ENCODE data around the gene COPS3.

Gene COPS3
- 26.3 to 88.2 (median 57.8) reads per million in 17 experiments for total RNA-seq

DNA sequence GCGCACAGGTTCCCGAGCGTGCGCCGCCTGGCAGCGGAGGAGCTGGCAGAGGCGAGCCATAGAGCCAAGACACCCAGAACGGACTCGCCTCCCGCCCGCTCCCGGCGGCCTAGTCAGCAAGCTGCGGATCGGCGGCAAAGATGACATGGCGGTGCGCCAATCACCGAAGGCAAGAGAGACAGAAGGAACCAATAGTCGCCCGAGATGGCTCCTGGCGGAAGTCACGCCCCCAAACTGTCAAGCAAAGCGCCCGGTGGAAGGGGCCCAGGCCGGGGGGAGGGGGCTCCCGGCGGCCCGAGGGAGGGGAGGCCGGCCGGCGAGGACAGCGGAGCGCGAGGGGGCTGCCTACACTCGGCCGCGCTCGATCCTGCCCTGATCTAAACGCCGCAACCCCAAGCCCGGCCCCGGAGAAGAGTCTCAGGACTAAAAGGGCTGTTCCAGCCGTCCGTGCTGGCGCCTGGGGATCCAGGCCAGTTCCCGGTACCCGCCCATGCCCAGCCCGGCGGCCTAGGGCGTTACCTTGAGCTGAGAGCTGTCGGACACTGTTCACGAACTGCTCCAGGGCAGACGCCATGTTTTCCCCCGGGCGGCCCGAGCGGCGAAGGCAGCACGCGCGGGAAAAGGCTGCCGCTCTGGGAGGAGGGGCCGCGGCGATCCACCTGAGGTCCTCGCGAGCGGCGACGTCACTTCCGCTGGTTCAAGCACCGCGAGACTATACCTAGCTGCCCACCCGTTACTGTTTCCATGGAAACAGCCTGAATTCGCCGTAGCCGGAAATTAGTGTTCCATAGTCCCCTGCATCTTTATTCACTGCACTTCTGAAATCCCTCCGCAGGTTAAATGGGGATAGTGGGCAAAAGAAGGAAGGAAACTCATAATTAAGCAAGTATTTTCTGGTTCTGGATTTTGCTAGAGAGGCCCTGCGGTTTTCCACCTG, at the start of gene COPS3:
COPS3 (minus strand) TSS at position 634 of the 937 bp plus-strand sequence; CDS start at position 574, 60 bp downstream.
- peak; percentile 96 to 99 (median 98) for DNase-seq

DNA sequence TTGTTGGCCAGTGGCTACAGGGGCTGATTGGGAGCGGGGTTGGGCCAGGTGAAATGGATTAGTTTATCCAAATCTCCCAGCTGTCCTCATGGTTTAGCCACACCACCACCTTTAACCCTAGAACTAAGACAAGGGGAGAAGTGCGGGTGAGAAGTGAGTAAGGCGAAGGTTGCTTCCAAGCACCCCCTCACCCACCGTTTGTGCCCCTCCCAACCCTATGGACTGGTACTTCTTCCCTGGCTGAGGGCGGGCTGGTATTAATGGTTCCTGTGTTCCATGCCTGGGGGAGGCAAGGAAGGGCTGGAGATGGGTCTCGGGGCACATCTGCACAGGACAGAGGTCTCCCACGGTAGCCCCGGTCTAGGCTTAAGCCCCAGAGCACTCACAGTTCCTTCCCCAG, 47.2 kb upstream of the COPS3 start:
- DNase-seq = no peak

DNA sequence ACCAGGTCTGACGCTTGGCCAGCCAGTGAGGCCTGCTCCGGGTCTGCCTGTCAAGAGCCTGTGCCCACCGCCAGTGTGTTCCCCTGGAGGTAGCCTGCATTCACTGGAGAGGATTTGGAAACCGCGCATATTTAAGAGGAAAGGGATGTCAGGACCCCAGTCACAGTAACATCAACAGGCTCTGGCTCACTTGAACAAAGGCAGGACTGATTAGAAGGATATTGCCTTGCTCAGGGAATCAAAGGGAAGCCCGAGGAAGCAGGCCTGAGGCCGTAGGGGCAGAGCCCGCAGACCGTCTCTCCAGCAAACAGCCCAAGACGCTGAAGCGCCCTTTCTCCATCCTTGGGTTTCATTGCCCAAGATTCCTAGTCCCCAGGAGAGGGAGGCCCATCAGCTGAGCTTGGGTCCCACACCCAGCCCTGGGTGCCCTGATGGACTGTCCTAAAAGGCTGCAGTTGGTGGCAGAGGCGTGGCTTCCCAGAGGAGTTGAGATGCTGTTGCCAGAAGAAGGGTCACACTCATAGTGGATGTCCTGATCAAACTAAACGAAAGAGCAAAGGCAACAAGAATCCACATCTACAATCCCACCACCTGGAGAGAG, 45.3 kb upstream of the COPS3 start:
- DNase-seq = no peak

DNA sequence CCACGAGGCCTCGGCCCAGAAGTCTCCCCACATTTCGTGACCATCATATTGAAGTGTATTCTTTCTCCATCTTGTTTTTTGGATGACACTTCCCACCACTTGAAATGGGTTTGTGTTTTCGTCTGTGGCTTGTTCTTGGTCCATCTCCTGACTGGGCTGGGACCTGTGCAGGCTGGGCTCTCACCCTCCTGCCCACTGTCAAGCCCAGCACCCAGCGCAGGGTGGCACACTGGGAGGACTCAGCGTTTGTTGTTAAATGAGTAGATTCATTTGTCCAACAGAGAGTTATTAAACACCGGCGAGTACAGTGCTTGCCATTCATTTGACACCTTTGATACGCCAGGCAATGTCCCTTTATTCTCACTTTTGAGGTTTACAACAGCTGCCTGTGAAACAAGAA, 44.8 kb upstream of the COPS3 start:
- DNase-seq = no peak

DNA sequence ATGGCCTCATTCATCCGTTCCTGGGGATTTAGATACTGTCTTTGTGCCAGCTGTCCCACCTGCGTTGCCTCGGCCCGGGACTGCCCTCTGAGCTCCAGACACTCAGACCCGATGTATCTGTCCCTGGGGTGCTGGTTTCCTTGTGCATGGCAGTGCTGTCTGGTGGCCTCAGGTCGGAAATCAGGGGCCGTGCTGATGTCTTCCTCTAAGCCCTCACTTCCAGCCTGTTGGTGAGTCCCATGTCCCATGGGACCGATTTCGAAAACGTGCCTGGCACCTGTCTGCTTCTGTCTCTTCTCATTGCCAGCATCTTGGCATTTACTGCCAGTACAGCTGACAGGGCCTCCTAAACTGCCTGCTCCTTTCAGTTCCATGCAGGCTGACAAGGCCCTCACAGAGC, 44.2 kb upstream of the COPS3 start:
- DNase-seq = no peak

DNA sequence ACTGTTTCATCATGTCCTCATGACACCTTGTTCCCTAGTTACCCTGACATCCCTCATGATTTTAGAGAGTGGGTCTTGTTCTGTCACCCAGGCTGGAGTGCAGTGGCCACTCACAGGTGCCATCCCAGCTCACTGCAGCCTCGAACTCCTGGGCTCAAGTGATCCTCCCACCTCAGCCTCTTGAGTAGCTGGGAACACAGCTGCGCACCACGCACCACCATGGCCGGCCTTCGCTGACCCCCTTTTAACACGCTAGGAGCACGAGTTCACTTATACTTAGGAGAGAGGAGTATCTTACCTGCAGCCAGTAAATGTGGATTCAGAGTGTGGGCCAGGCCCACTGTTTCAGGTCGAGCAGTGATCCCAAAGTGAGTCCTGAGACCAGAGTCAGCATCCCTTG, 43.6 kb upstream of the COPS3 start:
- no peak for DNase-seq

DNA sequence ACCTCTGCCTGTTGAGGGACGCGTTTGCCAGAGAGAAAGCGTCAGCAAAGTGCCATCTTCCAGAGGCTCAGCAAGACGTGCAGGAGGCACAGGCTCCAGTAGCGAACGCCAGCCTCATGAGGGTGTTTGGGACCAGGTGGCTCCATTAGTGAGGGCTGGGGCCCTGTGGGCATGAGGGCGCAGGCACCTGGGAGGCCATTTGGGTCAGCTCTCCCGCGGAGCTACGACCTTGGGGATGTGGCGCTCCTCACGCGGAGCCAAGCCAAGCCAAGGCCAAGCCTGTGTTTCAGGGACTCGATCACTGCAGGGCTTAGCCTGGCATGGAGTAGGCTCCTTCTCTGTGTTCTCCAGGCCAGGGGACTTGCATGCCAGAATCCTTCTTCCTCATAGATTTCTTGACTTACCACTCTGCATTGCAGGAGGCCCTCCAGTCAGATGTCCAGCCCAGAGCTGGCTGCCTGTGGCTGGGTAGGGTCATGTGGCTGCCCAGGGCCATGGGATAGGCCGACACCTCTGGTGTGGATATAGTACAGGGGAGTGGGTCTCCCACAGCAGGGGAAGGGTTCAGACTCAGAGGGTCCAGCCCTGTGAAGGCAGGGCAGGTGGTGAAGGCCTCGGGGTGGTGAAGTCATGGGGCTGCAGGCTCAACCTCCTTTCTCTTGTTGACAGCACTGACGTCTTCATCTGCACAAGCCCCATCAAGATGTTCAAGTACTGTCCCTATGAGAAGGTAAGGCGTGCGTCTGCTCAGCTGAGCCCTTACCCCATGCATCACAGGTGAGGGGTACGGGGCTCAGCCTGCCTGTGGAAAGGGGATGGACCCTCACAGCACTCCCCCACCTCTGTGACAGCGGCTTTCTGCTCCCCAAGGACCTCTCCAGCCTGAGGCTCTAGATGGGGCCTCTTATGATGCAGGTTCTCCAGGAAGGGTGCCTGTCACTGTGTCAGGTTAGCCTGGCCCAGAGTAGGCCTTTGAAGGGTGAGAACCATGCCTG, 41.8 kb upstream of the COPS3 start:
- no peak for DNase-seq

DNA sequence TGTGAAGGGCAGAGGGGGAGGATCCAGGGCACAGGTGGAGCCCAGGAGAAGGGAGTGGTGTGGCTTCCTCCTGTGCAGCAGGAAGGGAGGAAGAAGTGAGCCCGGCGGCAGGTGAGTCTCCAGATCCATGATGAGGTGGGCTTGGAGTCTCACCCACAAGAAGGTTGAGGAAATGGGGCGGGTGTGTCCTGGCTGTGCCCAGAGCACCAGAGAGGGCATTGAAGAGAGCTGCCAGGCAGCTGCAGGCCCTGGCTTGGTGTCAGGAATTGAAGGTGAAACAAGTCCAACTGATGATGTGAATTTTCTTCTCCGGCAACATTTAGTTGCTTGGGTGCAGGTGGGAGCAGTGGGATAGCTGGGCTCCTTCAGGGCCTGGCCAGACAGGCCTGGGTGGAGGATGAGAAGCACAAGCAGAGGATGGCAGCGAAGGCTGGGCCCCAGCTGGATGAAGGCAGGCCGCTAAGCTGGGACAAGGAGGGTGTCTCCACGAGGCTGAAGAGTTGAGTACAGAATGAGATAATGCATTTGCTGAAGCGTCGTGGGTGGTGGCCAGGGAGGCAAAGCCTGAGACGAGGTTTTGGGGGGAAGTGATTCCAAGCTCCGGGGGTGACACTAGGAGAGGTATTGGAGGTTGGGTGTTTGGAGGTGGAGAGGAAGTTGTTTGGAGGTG, 40.4 kb upstream of the COPS3 start:
- no peak for DNase-seq

DNA sequence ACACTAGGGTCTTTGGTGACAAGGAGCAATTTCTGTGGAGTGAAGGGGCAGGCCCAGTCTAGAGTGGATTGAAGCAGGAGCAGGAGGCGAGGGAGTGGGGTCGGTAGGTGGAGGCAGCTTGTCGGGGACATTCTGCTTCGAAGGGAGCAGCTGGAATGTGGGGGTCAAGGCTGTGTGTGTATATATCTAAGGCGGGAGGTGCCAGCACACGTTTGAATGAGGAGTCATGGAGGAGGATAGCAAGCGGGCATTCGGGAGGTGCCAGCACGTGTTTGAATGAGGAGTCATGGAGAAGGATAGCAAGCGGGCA, 39.8 kb upstream of the COPS3 start:
- no peak for DNase-seq

DNA sequence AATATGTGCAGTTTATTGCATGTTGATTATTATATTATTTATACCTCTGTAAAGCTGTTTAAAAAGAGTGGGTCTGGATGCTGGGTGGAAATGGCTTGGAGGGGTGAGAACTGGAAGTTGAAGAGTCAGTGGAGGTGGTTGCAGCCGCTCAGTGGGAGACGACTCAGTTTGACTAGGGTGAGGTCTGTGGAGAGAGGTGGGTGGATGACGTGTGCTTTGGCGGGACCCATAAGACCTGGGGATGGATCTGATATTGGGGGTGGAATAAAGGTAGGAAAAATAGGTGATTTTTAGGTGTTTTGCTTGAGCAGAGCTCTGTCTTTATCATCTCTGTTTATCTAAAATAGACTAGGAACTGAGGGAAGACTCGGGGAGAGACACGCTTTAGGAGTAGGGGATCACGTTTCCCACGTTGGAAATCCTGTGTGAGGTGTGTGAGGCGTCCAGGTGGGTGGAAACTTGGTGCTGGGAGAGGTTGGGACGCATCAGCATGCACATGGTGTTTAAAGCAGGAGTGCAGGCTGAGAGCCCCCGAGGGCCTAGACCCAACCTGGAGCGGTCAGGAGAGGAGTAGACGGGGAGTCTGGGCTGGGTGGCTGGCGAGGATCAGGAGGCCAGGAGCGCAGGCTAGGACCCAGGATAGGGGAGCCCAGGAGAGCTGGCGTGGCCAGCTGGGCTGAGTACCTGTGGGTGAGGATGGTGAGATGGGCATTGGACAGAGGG, 39.3 kb upstream of the COPS3 start:
- no peak for DNase-seq

DNA sequence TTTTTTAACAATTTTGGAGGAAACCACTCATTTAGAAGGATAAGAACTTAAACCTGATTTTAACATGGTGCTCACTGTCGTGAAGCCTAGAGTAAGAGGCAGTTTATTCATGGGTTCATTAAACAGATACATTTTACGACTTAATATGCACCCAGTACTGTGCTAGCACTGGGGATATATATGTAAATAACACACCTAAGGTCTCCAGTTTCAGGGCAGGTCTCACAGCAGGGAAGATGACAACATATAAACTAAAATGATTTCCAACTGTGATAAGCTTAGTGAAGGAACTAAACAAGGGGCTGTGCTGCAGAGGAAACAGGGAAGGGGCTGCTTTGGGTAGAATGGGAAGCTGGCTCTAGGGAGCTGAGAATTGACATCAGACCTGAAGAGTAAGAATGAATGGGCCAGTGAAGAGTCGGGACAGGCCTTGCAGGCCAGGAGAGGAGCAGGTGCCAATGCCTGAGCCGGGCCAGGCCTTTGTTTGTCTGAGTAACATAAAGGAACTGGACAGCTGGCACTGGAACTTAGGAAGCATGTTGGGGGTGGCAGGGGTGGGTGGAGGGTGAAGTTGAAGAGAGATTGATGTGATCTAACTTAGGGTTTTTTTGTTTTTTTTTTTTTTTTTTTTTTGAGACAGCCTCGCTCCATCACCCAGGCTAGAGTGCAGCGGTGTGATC, 34.2 kb upstream of the COPS3 start:
- DNase-seq = no peak

DNA sequence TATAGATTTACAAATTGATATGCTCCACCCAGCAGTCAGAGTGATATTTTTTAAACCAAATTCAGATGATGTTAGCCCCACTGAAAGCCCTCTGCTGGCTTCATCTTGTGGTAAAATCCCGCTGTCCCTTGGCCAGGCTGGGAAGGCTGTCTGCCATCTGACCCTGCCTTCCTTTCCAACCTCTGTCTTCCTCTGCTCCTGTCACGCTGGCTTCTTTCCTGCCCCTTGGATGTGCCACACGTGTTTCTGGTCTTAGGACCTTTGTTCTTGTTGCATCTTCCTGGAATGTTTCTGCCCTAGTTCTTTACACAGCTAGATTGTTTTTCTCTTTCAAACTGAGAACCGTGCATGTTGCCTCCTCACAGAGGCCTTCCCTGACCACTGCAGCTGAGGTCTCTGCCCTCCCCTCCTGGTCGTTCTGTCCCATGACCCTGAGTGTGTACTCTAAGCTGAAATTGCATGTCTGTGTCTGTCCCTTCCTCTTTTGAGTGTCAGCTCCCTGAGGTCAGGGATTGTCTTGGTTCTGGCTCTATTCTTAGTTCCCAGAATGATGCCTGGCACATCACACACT, 33.5 kb upstream of the COPS3 start:
- peak in 3 of 4 experiments; percentile 28 to 47 (median 38) for DNase-seq

DNA sequence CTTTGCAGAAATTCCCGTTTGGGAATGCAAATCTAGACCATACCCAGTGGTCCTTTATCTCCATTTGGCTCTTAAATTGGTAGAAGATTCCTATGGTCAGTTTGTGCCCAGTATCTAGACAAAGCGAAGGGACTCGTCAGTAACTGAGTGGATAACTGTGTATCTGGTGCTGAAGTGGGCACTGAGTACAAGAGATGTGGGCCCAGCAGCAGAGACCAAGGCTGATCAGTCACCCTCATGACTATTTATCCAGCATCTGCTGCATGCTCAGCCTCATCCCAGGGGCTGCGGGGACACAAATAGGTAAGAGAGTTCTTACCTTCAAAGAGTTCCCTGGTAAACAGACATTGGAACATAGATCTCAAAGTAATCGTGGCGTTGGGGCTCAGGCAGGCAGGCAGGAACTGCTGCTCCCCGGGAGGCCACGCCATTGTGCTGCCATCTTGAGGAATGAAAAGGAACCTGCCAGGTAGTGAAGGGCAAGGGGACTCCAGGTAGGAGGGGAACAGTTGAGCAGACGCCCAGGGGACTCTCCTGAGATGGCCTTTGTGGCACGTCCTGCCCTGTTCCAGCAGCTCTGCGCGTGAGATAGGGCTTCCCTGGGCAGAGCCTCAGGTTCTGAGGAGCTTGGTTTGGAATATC, 32.4 kb upstream of the COPS3 start:
- peak in 3 of 4 experiments; percentile 46 to 70 (median 58) for DNase-seq

DNA sequence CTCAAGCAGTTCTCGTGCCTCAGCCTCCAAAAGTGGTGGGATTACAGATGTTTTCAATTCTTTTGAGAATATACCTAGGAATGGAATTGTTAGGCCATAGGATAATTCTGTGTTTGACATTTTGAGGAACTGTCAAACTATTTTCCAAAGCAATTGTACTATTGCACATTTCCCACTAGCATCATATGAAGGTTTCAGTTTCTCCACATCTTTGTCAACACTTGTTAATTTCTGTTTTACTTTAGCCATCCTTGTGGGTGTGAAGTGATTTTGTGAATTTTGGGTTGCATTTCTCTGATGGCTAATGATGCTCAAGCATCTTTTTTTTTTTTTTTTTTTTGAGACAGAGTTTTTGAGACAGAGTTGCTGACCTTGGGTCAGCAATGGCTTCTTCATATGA, 28.3 kb upstream of the COPS3 start:
- peak in 1 of 4 experiments; percentile 7 for DNase-seq

DNA sequence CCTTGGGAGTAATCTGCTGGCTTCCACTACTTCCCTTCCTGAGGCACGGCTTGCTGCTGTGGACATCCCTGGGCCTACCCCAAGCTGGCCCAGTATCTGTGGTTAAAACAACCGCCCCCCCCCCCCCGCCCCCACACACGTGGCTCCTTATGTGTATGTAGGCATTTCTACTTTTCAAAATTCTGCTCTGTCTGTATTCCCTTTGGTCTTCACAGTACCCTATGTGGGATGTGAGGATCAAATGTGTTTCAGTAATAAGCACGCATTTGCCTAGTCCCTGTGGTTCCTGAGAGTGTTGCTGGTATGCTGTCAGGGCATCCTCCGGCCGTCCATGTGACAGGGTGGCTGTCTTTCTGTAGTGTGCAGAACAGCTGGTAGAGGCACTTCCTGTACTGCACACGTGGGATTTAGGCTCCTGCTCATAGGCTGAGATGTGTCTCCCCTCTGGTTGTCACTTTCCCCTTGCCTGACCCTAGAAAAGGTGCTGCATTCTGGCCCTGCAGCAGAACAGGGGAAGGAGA, 24.3 kb upstream of the COPS3 start:
- peak; percentile 82 to 92 (median 86) for DNase-seq

DNA sequence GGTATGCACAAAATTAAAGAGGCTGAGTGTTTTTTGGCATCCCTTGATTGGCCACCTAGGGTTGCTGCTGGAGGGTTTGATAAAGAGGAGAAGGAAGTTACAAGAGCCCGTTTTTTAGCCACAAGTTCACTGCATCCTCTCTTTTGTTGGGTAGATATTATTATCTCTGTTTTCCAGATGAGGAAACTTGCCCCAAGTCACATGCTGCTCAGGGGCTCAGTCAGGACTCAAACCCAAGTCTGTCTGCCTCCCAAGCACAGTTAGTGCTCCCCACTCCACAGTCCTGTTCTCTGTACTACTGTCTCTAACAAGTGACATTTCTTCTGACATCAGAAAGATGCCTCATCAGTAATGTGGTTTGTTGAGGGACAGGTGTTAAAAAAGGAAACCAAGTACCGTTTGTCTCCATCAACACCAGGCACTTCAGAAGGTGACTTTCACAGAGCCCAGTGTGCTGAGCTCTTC, 23.5 kb upstream of the COPS3 start:
- no peak for DNase-seq

DNA sequence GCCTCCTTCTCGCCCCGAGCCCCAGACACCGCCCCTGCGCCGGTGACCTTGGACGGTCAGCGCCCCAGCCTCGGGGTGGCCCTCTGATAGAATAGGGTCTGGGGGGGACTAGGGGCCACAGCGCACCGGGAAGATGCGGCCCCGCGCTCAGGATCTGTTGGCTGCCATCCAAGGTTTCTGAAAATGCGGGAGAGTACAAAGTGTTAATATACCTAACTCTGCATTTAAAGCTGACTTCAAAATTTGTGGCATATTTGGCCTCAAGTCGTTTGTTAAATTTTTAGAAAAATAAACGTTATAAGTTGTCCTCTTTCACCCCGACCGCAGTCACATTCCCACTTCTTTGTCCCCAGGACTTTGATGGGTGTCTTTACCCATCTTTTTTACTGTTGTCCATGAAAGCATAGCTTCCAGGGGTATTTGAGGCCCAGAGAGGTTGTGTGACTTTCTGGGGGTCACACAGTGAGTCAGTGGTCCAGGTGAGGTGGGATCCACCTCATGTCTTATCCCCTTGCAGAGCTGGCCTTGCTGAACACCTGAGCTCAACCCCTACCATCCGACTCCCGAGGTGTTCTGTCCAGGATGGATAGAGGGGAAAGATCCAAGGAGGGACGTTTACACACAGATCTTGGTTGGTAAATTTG, 22.9 kb upstream of the COPS3 start:
- DNase-seq = no peak

DNA sequence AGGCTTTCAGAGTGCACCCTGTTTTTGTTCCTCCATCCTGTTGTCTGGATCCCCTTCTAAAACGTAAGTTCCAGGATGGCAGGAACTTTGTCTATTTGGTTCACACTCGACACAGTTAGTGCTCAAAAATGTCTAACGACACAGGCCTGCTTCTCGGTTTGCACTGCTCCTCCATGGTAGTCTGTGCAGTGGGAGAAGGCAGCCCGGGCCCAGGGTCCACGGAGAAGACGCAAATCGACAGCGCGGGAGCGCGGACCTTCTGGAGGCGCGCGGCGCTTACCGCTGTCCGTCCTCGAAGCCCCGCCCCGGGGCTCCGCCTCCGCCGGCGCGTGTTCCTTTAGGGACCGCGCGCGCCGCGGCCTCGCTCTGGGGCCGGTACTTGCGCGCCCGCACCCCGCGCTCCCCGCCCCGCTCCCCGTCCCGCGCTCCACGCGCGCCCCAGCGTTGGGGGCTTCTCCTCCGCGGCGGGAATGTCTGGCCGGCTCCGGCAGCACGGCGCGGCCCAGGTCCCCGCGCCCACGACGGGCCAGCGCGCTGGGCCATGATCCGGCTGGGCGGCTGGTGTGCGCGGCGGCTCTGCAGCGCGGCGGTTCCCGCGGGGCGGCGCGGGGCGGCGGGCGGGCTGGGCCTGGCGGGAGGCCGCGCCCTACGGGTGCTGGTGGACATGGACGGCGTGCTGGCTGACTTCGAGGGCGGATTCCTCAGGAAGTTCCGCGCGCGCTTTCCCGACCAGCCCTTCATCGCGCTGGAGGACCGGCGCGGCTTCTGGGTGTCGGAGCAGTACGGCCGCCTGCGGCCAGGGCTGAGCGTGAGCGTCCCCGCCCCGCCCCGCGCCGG, 22.2 kb upstream of the COPS3 start, which contains the start of gene NT5M:
NT5M (plus strand) TSS at position 364 of the 837 bp plus-strand sequence; CDS start at position 542, 178 bp downstream.
- peak; percentile 75 to 93 (median 84) for DNase-seq
